ENCODE measurements around the gene SCAPER. TPM values are rescaled to one million over a fixed set of nuclear protein-coding genes. Genes with fewer than 3 reads are reported as not detected.
A peak's percentile ranks its signal among the peaks of the same experiment; 100 is the strongest.

SCAPER gene
- total RNA-seq, 1 experiment from 2014 or later, result 7.4 TPM

- peaks cover 15 to 26% of the 10 kb centered on the region in 2 experiments for H3K4me1 Mint-ChIP-seq
- WGBS (ENCODE audit: extremely low coverage, insufficient read length, low lambda C conversion rate), result no CpG with 5 or more reads among the region's 65 CpGs
- H4K20me1 ChIP-seq (ENCODE audit: control insufficient read depth, insufficient read depth, insufficient read length), result no peaks in the 10 kb centered on the region
Observed at GRCh38 chr15:76345880-76346668, 559.1 kb downstream of the SCAPER start.

More at GRCh38 chr15:76345880-76346668, 559.1 kb downstream of the SCAPER start:
- Histone ChIP-seq H3K9me3 (ENCODE audit: control insufficient read depth, low read depth, low read length) (no peaks in the 10 kb centered on the region), H3K27ac (ENCODE audit: insufficient read length, low read depth, low read length) (no peak overlapping the region), H3K18ac (ENCODE audit: insufficient read length, low read depth, low read length) (no peak overlapping the region), H3K23ac (ENCODE audit: insufficient read length, low read depth, low read length) (no peak overlapping the region), H4K91ac (ENCODE audit: insufficient read length, low read depth, low read length) (no peak overlapping the region), H2BK5ac (ENCODE audit: insufficient read length, low read length) (no peak overlapping the region), H3K79me2 (ENCODE audit: insufficient read depth, low read length) (no peaks in the 10 kb centered on the region), H3K14ac (ENCODE audit: insufficient read depth, low read length) (no peak overlapping the region), H3K4ac (ENCODE audit: low read depth, low read length) (no peak overlapping the region), H3K4me2 (ENCODE audit: insufficient read depth, insufficient read length, low read length) (peak overlapping the region; percentile 15), H2AK5ac (ENCODE audit: insufficient read length, low read length) (no peak overlapping the region), H2BK20ac (ENCODE audit: low read depth, low read length, poor library complexity, severe bottlenecking) (no peak overlapping the region), H3K56ac (ENCODE audit: insufficient read length, low read depth, low read length) (no peak overlapping the region), H2BK15ac (ENCODE audit: low read depth, low read length) (no peak overlapping the region), H3K23me2 (ENCODE audit: insufficient read length, low read depth, low read length, poor library complexity, severe bottlenecking) (peaks cover 13% of the 10 kb centered on the region), H4K8ac (replicated peaks; ENCODE audit: insufficient read length, low read depth, low read length) (no peak overlapping the region), H3T11ph (ENCODE audit: low read length) (no peak overlapping the region), H3K4me1 (ENCODE audit: insufficient read depth, low read length) (no peaks in the 10 kb centered on the region), H2BK12ac (ENCODE audit: insufficient read length, low read depth, low read length) (no peak overlapping the region), H2AFZ (ENCODE audit: low read length) (no peak overlapping the region), H3K9ac (ENCODE audit: extremely low read depth, insufficient read length, low read length) (no peak overlapping the region), H3K79me1 (ENCODE audit: insufficient read depth, low read depth, low read length, poor library complexity, severe bottlenecking) (no peaks in the 10 kb centered on the region), H2BK120ac (ENCODE audit: low read depth, low read length, poor library complexity, severe bottlenecking) (no peak overlapping the region), H3K27me3 (ENCODE audit: insufficient read depth, low read length) (peaks cover 54% of the 10 kb centered on the region), H4K5ac (ENCODE audit: insufficient read length, low read depth, low read length) (no peak overlapping the region)
- Mint-ChIP-seq H3K9me3 (peaks cover 3 to 6% of the 10 kb centered on the region in 2 experiments; a peak in 3 of 5 replicates), H3K4me3 (peak overlapping the region; percentile 50 to 77), H3K27ac (no peak overlapping the region), H3K27me3 (ENCODE audit: low read depth) (peaks cover 97% of the 10 kb centered on the region), H3K36me3 (ENCODE audit: insufficient read depth in 1 of 3, low read depth in 3 of 3) (0 out of 7 replicates have a peak, but pooled peaks cover 0 to 2% (median 0%) of the 10 kb centered on the region in 3 experiments)
- TF ChIP-seq CTCF (conservative IDR thresholded peaks at IDR 0.05), result no peak
- DNase-seq, result peak; percentile 82

All from H9 (cell line).